ENCODE results near the gene NPM1.

- no peak for TF ChIP-seq CTCF (IDR thresholded peaks at IDR 0.05)
- no peak for TF ChIP-seq FOXP4 (CRISPR knock-in tag; IDR thresholded peaks at IDR 0.05)
- no peak for TF ChIP-seq MXD4 (CRISPR knock-in tag; IDR thresholded peaks at IDR 0.05; ENCODE audit: borderline replicate concordance)
- TF ChIP-seq ZNF512 (CRISPR knock-in tag; IDR thresholded peaks at IDR 0.05; ENCODE audit: borderline replicate concordance) = no peak
- no peak for TF ChIP-seq TCF7 (CRISPR knock-in tag; IDR thresholded peaks at IDR 0.05; ENCODE audit: low read depth)
- TF ChIP-seq E2F4 (CRISPR knock-in tag; IDR thresholded peaks at IDR 0.05; ENCODE audit: borderline replicate concordance, low read depth) = no peak
- TF ChIP-seq E2F5 (CRISPR knock-in tag; IDR thresholded peaks at IDR 0.05) = no peak
- no peak for TF ChIP-seq ATF3 (CRISPR knock-in tag; conservative IDR thresholded peaks at IDR 0.05)
- TF ChIP-seq USF2 (CRISPR knock-in tag; IDR thresholded peaks at IDR 0.05) = no peak
- TF ChIP-seq NR3C1 (CRISPR knock-in tag; conservative IDR thresholded peaks at IDR 0.05; ENCODE audit: low read depth) = no peak
- TF ChIP-seq SP1 (CRISPR knock-in tag; conservative IDR thresholded peaks at IDR 0.05) = no peak
- no peak for TF ChIP-seq ETV6 (CRISPR knock-in tag; IDR thresholded peaks at IDR 0.05)
Measured at GRCh38 chr5:171379961-171380360, 7.7 kb upstream of the NPM1 start.
